Inferior parietal cortex (tissue), 1 donor: ENCODE data around the gene IPO11.
"Not testable (repeated sequence)": the region's sequence is repeated elsewhere in the genome, so short reads cannot be mapped to it uniquely, and the experiment has no call there.

Experiments
- DNase-seq: peaks from one replicate; pipeline ENCODE4 v3.0.0-alpha.2; 2016; ENCODE audit errors: extremely low spot score

Gene IPO11

DNA sequence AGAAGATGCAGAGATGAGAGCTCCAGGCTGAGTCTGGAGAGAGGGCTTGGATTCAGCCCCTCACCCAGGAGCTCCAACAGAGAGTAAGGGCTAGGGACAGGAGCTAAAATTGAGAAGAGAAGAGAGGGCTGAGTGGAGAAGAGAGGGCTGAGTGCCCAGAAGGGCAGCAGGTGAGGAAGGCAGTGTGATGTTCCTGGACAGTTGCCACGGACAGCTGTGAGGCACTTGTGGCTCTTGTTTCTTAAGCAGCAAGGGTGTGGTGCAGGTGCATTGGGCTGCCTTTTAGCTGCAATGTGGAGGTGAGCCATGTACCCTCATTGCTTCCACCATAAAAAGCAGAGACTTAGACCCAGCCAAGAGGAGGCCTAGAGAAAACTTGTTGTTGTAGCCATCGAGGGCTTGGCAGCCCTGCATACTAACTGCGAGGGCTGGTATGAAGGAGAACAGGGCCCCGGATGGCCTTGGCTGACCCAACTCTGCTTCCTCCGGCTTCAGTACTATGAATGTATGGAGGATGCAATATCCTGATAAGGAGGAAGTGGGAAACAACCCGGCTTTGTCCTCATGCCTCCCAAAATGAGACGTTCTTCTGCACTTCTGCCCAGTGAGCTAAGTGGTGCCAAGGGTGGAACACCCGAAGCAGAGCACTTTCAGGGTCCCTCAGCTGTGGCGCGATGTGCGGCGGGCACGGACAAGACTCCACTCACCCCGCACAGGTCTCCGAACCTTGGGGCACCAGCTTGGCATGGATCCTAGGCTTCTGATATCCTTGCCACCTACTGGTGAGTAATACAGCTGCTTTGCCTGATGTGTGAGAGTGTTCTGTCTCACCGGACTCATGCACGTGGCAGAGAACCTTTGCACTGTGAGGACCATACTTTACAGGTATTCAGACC is 231.2 kb downstream of the IPO11 start:
- DNase-seq, result no peak

DNA sequence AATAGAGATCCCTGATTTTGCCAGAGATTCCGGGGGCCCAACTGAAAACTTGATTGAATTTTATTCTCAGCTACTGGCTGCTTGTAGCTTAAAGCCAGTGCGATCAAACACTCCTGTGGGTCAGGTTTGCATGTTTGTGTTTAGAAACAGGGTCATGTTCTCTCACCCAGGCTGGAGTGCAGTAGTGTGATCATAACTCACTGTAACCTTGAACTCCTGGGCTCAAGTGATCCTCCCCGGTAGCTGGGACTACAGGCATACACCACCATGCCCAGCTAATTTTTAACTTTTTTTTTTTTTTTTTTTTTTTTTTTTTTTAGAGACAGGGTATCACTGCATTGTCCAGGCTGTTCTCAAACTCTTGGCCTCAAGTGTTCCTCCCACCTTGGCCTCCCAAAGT is 232.7 kb downstream of the IPO11 start:
- DNase-seq, result no peak

DNA sequence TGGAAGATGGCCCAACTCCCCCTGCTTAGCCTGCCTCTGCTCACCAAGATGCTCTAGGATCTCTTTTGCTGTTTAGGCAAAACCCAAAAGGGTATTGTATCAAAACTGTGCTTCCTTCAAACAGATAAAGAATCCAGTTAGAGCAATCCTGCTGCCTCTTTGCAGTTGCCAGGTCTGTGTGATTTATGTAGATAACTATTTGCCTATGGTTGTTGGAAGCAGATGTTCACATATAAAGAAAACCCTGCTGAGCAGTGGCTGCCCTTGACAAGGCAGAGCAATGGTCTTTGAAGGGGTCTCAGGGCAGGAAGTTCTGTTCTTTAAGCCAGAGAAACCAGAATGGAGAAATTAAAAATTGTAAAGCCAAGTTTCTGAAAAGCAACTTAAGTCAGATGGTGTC is 234.7 kb downstream of the IPO11 start:
- no peak for DNase-seq

DNA sequence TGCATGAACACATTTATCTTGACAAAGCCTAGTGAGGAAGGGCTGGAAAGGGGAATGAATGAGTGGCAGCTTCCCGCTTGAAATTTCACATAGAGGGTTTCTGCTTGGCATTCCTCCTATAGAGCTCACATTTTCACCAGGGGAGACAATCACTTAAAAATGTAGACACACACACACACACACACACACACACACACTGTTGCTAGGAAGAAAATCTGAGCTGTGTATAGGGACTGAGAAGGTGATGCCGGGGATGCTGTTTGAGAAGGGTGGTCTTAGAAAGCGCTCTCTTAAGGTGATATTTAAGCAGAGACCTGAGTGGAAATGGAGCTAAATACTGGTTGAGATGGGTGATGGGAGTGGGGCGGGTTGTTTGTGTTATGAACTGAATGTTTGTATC is 236.5 kb downstream of the IPO11 start:
- DNase-seq, result no peak

DNA sequence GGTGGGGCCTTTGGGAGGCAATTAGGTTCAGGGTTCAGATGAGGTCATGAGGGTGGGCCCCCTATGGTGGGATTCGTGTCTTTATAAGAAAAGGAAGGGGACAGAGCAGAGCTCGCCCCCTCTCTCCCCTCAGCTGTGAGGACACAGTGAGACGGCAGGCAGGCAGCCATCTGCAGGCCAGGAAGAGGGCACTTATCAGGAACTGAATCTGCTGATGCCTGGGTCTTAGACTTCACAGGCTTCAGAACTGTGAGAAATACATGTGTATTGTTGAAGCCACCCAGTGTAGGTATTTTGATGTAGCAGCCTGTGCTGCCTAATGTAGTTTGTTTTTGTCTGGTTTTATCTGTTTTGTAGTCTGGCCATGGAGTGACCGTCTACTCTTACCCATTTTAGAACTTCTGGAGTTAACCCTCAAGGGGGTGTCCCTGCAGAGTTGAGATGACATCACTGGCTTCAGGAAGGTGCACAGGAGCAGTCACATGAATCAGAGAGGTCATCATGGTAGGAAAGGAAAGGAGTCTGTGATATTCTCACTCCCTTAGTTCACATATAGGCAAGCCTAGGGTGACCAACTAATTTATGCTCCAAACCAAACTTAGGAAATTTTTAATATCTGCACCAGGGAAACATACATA is 237.0 kb downstream of the IPO11 start:
- DNase-seq, result no peak

DNA sequence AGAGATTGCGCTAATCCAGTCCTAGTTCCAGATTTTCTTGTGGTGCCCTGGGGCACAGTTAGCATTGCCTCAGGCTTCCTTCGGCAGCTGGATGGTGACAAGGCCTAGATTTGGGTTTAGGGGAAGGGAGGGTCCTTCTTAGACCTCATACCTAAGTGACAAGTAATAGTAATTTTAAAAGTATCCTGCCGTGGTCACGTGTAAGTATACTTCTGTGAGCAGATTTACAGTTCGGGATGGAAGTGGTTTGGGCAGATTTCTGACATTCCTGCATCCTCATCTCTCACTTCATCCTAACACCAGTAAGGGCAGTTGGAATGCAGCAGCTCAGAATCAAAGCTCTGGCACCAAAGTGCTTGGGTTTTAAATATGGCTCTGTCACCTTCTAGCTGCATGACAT is 237.6 kb downstream of the IPO11 start:
- no peak for DNase-seq

DNA sequence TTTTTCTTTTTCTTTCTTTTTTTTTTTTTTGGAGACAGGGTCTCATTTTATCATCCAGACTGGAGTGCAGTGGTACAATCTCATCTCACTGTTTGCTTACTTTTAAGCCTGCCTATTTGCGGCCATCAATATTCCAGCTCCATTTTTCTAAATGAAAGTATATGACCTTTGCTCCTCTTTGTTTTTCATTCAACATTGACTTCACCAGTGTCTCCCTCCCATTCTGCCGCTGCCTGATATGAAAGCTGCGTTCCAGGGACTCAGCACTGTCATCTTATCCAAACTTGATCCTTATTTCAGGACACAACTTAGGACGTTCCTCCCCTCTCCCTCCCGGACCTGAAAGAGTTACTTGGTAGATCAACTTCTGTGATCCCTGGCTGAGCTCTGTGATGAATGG is 239.7 kb downstream of the IPO11 start:
- no peak for DNase-seq

DNA sequence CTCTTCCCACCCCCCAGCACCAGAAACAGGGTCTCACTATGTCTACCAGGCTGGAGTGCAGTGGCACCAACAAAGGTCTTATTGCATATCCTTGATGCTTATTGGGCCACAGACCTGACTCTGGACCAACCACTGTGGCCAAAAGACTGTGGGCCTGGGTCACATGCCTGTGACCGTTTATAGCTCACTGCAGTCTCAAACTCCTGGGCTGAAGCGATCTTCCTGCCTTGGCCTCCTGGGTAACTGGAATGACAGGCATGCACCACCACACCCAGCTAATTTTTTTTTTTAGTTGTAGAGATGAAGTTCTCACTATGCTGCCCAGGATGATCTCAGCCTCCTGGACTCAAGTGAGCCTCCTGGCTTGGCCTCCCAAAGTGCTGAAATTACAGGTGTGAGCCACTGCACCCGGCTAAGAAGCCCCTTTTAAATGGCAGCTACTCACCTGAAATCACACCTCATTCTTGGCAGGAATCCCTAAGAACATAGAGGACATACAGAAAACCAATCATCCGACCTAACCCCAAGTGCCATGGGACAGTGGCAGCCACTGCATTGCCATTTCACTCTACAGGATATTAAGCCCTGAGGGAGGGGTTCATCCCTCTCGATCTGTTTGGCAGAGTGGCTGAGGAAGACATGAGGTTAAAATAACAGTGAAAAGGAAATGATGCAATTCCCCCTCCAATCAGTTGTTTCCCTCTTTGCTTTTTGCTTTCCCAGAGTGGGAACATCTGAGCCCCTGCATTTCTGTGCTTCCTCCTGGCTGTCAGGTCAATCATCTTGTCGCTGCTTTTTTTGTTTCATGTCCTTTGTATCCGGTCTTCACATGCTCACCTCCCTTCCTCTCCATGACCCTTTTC is 240.7 kb downstream of the IPO11 start:
- no peak for DNase-seq

DNA sequence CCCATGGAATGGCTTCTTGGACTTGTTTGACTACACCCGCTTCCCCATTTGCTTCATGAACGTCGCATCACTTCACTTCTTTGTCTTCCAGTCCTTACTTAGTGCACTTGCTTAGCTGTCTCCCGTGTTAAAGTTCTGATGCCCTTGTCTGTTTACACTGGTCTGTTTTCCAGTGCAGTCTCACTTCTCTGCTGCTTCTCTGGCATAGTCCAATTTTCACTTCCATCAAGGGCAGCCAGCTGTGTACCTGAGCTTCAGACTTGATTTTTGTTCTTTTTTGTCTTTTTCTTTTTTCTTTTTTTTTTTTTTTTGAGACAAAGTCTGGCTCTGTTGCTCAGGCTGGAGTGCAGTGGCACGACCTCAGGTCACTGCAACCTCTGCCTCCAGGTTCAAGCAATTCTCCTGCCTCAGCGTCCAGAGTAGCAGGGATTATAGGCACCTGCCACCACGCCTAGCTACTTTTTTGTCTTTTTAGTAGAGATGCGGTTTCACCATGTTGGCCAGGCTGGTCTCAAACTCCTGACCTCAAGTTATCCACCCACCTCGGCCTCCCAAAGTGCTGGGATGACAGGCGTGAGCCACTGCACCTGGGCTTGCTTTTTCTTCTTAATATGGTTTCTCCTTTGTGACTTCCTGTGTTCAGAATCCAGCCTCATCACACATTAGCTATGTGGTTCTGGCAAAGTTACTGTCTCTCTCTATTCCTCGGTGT is 241.5 kb downstream of the IPO11 start:
- no peak for DNase-seq

DNA sequence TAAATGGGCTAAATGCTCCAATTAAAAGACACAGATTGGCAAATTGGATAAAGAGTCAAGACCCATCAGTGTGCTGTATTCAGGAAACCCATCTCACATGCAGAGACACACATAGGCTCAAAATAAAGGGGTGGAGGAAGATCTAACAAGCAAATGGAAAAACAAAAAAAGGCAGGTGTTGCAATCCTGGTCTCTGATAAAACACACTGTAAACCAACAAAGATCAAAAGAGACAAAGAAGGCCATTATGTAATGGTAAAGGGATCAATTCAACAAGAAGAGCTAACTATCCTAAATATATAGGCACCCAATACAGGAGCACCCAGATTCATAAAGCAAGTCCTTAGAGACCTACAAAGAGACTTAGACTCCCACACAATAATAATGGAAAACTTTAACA is 245.2 kb downstream of the IPO11 start:
- not testable (repeated sequence) for DNase-seq

DNA sequence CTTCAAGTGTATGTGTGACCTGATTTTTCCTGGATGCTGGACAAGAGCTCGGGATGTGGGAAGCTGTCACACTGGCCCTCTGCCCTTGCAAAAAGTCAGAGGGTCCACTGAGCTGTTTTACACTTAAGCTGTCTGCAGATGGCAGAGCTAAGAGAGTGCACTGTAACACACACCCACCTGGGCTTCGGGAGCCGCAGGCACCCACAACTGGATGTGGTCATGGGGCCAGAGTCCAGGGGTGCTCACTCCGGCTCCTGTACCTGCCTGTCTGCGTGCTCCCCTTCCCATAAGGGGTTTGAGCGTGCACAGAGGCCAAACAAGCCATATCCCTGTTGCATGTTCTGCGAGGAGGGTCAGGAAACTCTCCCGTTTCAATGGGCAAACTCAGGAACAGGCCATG is 248.6 kb downstream of the IPO11 start:
- DNase-seq, result no peak

DNA sequence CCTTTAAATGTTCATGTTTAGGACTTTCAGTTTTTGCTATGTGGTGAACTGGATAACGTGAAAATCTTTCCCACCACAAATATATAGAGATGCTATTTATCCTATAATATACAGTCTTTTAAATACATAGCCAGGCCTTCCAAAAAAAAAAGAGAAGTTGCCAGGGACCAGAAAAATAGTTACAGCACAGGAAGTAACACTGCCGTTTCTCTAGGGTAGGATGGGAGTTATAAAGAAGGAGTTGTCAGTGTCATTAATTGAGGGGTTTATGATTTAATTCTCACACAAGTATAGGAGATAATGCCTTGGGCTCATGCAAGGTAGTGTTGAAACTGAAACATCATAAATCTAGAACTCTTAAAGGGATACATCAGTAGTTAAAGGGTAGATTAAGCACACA is 250.0 kb downstream of the IPO11 start:
- DNase-seq, result no peak

DNA sequence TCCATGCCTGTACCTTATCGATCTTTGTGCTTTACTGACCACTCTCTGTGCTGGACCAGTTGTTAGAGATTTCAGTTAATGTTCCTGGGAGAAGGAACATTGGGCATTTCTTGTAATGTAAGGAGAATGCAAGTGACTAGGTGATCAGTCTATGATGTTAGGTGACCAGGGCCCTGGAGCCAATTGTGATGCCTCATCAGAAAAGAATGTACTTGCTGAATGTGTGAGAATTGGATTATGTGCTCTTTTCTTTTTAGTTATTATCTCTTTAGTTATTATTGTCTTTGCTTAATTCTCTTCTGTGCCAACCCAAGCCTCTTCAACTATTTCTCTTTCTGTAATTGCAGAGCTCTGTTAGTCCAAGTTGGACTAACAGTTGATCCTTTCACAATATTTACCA is 258.9 kb downstream of the IPO11 start:
- DNase-seq, result no peak

DNA sequence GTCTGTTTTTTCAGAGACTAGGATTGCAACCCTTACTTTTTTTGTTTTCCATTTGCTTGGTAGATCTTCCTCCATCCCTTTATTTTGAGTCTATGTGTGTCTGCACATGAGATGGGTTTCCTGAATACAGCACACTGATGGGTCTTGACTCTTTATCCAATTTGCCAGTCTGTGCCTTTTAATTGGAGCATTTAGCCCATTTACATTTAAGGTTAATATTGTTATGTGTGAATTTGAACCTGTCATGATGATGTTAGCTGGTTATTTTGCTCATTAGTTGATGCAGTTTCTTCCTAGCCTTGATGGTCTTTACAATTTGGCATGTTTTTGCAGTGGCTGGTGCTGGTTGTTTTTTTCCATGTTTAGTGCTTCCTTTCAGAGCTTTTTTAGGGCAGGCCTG is 264.0 kb downstream of the IPO11 start:
- not testable (repeated sequence) for DNase-seq
